HCT116 (cell line): Measurements from ENCODE around the gene YDJC. TPM values are rescaled to one million over a fixed set of nuclear protein-coding genes. Genes with fewer than 3 reads are reported as not detected.

Source experiments
- ATAC-seq: fragments of 200-7000 bp; cut with Tn5 transposase; 2 replicates; pipeline ENCODE4 v1.9.1; 2020; ENCODE audit warnings: mild to moderate bottlenecking, moderate library complexity
- BruUV-seq: library from RNA; stranded (reverse); fragments of 400-500 nt; replicated peaks from 2 replicates; lab custom pipeline; 2021; lab: Mats Ljungman, UMichigan
- CTCF ChIA-PET: fragments of 300-600 bp; sonication (Branson Sonifier 250); formaldehyde crosslinking; loops from one replicate; lab custom pipeline; 2021; ENCODE audit warnings: antibody characterized with exemption; lab: Charles Lee
- POLR2A ChIA-PET: fragments of 300-600, 350-600 bp; sonication (Branson Sonifier 250); formaldehyde crosslinking; loops from one replicate; lab custom pipeline; 2021; ENCODE audit warnings: antibody characterized with exemption; lab: Charles Lee
- RAD21 ChIA-PET, 2 experiments: fragments of 300-600 bp; sonication (Branson Sonifier 250); formaldehyde crosslinking; loops; one replicate each; lab custom pipeline; 2023; ENCODE audit warnings: low total read pairs in 2 of 2; ENCODE audit not compliant: uncharacterized antibody in 2 of 2, unreplicated experiment in 2 of 2, low non-redundant PET in 1 of 2; lab: Charles Lee
- DNase-seq: peaks from one replicate; pipeline ENCODE4 v3.0.0-alpha.2; 2010; ENCODE audit warnings: low read depth, low spot score
- H2AFZ ChIP-seq: fragments of 200-600 bp; shearing (Covaris generic), sonication (generic); 2 replicates; pipeline ENCODE4 v1.6.1; 2017; ENCODE audit warnings: low read depth, mixed run types, mixed read lengths, antibody characterized with exemption, low read length; ENCODE audit not compliant: poor library complexity, severe bottlenecking
- H3K27ac ChIP-seq: 2 replicates; pipeline ENCODE4 v1.5.1; 2012; ENCODE audit warnings: low read depth, low read length
- H3K27me3 ChIP-seq: fragments of 200-600 bp; sonication (generic); 2 replicates; pipeline ENCODE4 v1.6.1; 2016; ENCODE audit warnings: mixed run types, low read length, mixed read lengths; ENCODE audit not compliant: insufficient read depth
- H3K36me3 ChIP-seq, 2 experiments: fragments of 200-500 bp in 1 of 2; fragments of 200-600 bp in 1 of 2; sonication (Bioruptor generic) in 1 of 2; sonication (generic) in 1 of 2; 2 replicates each; pipeline versions ENCODE4 v1.5.1 to v1.6.1; 2014 to 2016; ENCODE audit warnings: low read length in 2 of 2, inconsistent platforms in 1 of 2, mixed read lengths in 1 of 2, mixed run types in 1 of 2; ENCODE audit not compliant: insufficient read depth in 2 of 2, control insufficient read depth in 1 of 2
- H3K4me1 ChIP-seq, 2 experiments: fragments of 200-600 bp in 1 of 2; sonication (generic) in 1 of 2; 2 replicates each; pipeline versions ENCODE4 v1.5.1 to v1.6.1; 2012 to 2017; ENCODE audit warnings: low read length in 2 of 2, inconsistent platforms in 1 of 2, mild to moderate bottlenecking in 1 of 2, mixed read lengths in 1 of 2, mixed run types in 1 of 2, moderate library complexity in 1 of 2; ENCODE audit not compliant: insufficient read depth in 2 of 2, control insufficient read depth in 1 of 2
- H3K4me2 ChIP-seq: fragments of 200-600 bp; sonication (generic); 2 replicates; pipeline ENCODE4 v1.6.1; 2017; ENCODE audit warnings: mixed run types, low read length, mixed read lengths
- H3K4me3 ChIP-seq, 2 experiments: fragments of 200-600 bp in 1 of 2; sonication (generic) in 1 of 2; replicated peaks in 1 of 2; 2 replicates each; pipeline ENCODE4 v1.5.1; 2011 to 2016; ENCODE audit warnings: low read length in 2 of 2, control low read depth in 1 of 2, low read depth in 1 of 2, mild to moderate bottlenecking in 1 of 2, mixed read lengths in 1 of 2, mixed run types in 1 of 2
- H3K79me2 ChIP-seq: fragments of 200-600 bp; sonication (generic); 2 replicates; pipeline ENCODE4 v1.6.1; 2017; ENCODE audit warnings: mild to moderate bottlenecking, mixed run types, low read length, moderate library complexity, mixed read lengths; ENCODE audit not compliant: insufficient read depth
- H3K9ac ChIP-seq: fragments of 200-600 bp; sonication (generic); 2 replicates; pipeline ENCODE4 v1.6.1; 2016; ENCODE audit warnings: low read length, mixed read lengths
- H3K9me2 ChIP-seq: fragments of 200-600 bp; sonication (generic), shearing (Covaris generic); 2 replicates; pipeline ENCODE4 v1.6.1; 2017; ENCODE audit warnings: mixed run types, mild to moderate bottlenecking, moderate library complexity; ENCODE audit not compliant: insufficient read depth
- H3K9me3 ChIP-seq, 2 experiments: fragments of 200-500 bp in 1 of 2; fragments of 200-600 bp in 1 of 2; sonication (Bioruptor generic) in 1 of 2; sonication (generic) in 1 of 2; 2 replicates each; pipeline ENCODE4 v1.6.1; 2014 to 2017; ENCODE audit warnings: low read length in 2 of 2, mixed read lengths in 2 of 2, inconsistent platforms in 1 of 2, low read depth in 1 of 2, mild to moderate bottlenecking in 1 of 2, mixed run types in 1 of 2, moderate library complexity in 1 of 2; ENCODE audit not compliant: control insufficient read depth in 1 of 2, insufficient read depth in 1 of 2
- H4K20me1 ChIP-seq: fragments of 200-600 bp; sonication (generic), shearing (Covaris generic); 2 replicates; pipeline ENCODE4 v1.6.1; 2017; ENCODE audit warnings: mixed run types, mild to moderate bottlenecking, moderate library complexity; ENCODE audit not compliant: insufficient read depth
- CBX3 ChIP-seq: IDR thresholded peaks from 2 replicates; pipeline ENCODE4 v1.6.1; 2012; ENCODE audit warnings: low read depth
- CEBPB ChIP-seq: IDR thresholded peaks from 2 replicates; pipeline ENCODE4 v1.6.1; 2012; ENCODE audit warnings: low read depth
- EGR1 ChIP-seq: IDR thresholded peaks from 2 replicates; pipeline ENCODE4 v1.6.1; 2012; ENCODE audit warnings: low read depth
- EZH2 ChIP-seq: fragments of 200-600 bp; sonication (generic); IDR thresholded peaks from 2 replicates; pipeline ENCODE4 v1.6.1; 2017; ENCODE audit warnings: antibody characterized with exemption, mixed run types
- EZH2phosphoT487 ChIP-seq: fragments of 200-600 bp; IDR thresholded peaks from 2 replicates; pipeline ENCODE4 v1.6.1; 2018; ENCODE audit warnings: antibody characterized with exemption, borderline replicate concordance
- JUND ChIP-seq: IDR thresholded peaks from 2 replicates; pipeline ENCODE4 v1.6.1; 2012
- POLR2A ChIP-seq: IDR thresholded peaks from 2 replicates; pipeline ENCODE4 v1.7.0; 2011; ENCODE audit warnings: borderline replicate concordance; ENCODE audit not compliant: insufficient read depth, insufficient read length; ENCODE audit errors: extremely low read depth
- POLR2AphosphoS5 ChIP-seq: IDR thresholded peaks from 2 replicates; pipeline ENCODE4 v1.6.1; 2011; ENCODE audit warnings: mild to moderate bottlenecking, low read depth, low read length, moderate library complexity
- RAD21 ChIP-seq: IDR thresholded peaks from 2 replicates; pipeline ENCODE4 v1.6.1; 2012; ENCODE audit warnings: low read depth, mild to moderate bottlenecking
- SP1 ChIP-seq: IDR thresholded peaks from 2 replicates; pipeline ENCODE4 v1.6.1; 2012; ENCODE audit warnings: low read depth
- TCF7L2 ChIP-seq: IDR thresholded peaks from 2 replicates; pipeline ENCODE4 v1.7.0; 2011; ENCODE audit warnings: borderline replicate concordance, inconsistent platforms; ENCODE audit not compliant: insufficient read depth, insufficient read length; ENCODE audit errors: extremely low read depth
- ZFX ChIP-seq: fragments of 450-650 bp; IDR thresholded peaks from 2 replicates; pipeline ENCODE4 v1.6.1; 2017
- intact Hi-C: fragments of 100-400 bp; cut with micrococcal nuclease; formaldehyde crosslinking; loops from 2 replicates; pipeline ENCODE4 v1.10.0; 2022
- total RNA-seq: library from RNA; stranded (reverse); gene quantifications from one replicate; pipeline ENCODE4 v1.2.1, GENCODE V29; 2021; ENCODE audit not compliant: unreplicated experiment
- TF ChIP-seq, protein P1 (sequence below), 3 experiments: fragments of 200-600 bp in 1 of 3; sonication (generic) in 1 of 3; IDR thresholded peaks in 2 of 3; conservative IDR thresholded peaks in 1 of 3; 2 replicates each; pipeline ENCODE4 v1.5.1; 2012 to 2017; ENCODE audit warnings: low read depth in 2 of 3, low read length in 2 of 3, antibody characterized with exemption in 1 of 3, borderline replicate concordance in 1 of 3, control low read depth in 1 of 3, mild to moderate bottlenecking in 1 of 3, mixed read lengths in 1 of 3, mixed run types in 1 of 3, moderate library complexity in 1 of 3; ENCODE audit not compliant: insufficient read depth in 1 of 3
- TF ChIP-seq, protein P2 (sequence below): IDR thresholded peaks from 2 replicates; pipeline ENCODE4 v1.6.1; 2011; ENCODE audit warnings: mild to moderate bottlenecking, low read length, moderate library complexity; ENCODE audit not compliant: insufficient replicate concordance; ENCODE audit errors: extremely low read depth

The YDJC gene
- total RNA-seq, 1 experiment from 2014 or later = 78.3 TPM

DNA sequence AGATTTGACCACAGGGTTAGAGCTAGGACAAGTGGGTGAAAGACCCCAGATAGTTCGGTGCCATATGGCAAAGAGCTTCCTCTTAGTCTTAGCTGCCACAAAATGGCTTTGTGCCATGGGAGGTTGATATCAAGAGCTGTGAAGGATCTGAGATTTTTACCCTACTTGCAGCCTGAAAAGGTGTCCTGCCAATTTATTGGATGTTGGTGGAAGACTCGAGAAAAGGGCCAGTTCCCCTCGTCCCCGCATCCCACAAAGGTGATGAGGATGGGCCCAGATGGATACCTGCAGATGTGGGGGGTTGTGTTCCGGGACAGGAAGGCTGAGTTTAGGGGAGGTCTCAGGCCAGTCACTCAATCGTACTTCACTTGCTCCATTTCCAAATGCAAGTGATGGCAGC, 27.2 kb downstream of the YDJC start:
- Histone ChIP-seq H3K4me3 (no peak overlapping the region), H3K4me1 (peaks cover 15 to 22% of the 10 kb centered on the region in 2 experiments), H3K79me2 (peaks cover 96% of the 10 kb centered on the region), H3K9me3 (no peaks in the 10 kb centered on the region), H3K9ac (no peak overlapping the region), H3K9me2 (no peaks in the 10 kb centered on the region), H3K27me3 (no peaks in the 10 kb centered on the region), H4K20me1 (peaks cover 10% of the 10 kb centered on the region; the same call in 1 of the 2 replicates), H3K36me3 (peaks cover 0 to 3% of the 10 kb centered on the region in 2 experiments; a peak in 1 of 4 replicates), H2AFZ (no peak overlapping the region), H3K27ac (no peak overlapping the region), H3K4me2 (no peak overlapping the region)
- BruUV-seq = no TSS peak
- TF ChIP-seq RAD21 (no peak), CEBPB (no peak), EGR1 (no peak), EZH2phosphoT487 (no peak), JUND (no peak), POLR2A (no peak), SP1 (no peak), POLR2AphosphoS5 (no peak)
- POLR2A ChIA-PET = no interaction called here
- DNase-seq (no peak), ATAC-seq (no peak)
- CTCF ChIA-PET = interaction anchor here (1.1 kb wide), 1 partner anchor 22 kb away, joined by 3 read pairs; no protein-coding TSS in a partner anchor
- intact Hi-C loops = no loop called here
- RAD21 ChIA-PET = no interaction called here

DNA sequence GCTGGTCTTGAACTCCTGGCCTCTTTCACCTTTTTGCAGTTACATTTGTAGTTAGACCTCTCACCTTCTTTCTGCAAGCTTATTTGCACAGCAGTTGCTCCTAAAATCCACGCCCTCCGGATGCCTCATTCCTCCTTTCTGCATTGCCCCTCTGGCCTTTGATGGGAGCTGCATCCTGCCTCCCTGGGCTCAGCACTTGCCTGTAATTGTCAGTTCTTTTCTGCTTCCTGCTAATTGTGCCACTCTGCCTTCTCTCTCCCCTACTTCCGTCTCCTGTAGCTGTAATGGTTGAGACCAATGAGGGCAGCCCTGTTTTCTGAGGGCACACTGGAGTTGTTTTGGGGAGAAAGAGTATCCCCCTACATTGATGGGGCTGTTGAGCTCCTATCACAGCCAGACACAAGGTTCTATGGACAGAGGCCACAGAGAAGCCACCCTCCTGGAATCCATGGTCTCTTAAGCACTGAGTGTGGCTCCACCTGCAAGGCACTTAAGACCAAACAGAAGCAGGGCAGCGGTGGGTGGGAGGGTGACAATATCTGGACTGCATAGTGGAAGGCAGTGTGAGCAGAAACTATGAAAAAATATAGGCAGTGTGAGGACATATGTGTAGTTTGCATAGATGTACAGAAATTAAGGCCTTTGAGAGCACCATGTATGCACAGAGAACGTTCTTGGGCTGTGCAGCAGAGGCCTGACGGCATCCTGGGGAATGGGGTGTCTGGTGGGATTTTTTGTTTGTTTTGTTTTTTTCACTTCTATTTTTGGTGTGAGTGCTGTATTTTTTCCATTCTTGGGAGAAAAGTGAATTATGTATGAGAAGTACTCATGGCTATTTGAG, 30.5 kb downstream of the YDJC start:
- Histone ChIP-seq H3K4me3 (no peak overlapping the region), H3K36me3 (peaks cover 11 to 27% of the 10 kb centered on the region in 2 experiments), H3K27me3 (no peaks in the 10 kb centered on the region), H3K79me2 (peaks cover 96% of the 10 kb centered on the region), H4K20me1 (peaks cover 13% of the 10 kb centered on the region; the same call in 1 of the 2 replicates), H3K9me3 (no peaks in the 10 kb centered on the region), H3K9me2 (no peaks in the 10 kb centered on the region), H3K27ac (no peak overlapping the region), H2AFZ (no peak overlapping the region), H3K9ac (no peak overlapping the region), H3K4me1 (no peaks in the 10 kb centered on the region), H3K4me2 (no peak overlapping the region)
- TF ChIP-seq CEBPB (no peak), TCF7L2 (no peak), ZFX (no peak), EZH2 (no peak), EZH2phosphoT487 (no peak), EGR1 (no peak), POLR2AphosphoS5 (no peak), CBX3 (no peak), RAD21 (no peak), JUND (no peak), POLR2A (no peak)
- TF ChIP-seq, protein P1, sequence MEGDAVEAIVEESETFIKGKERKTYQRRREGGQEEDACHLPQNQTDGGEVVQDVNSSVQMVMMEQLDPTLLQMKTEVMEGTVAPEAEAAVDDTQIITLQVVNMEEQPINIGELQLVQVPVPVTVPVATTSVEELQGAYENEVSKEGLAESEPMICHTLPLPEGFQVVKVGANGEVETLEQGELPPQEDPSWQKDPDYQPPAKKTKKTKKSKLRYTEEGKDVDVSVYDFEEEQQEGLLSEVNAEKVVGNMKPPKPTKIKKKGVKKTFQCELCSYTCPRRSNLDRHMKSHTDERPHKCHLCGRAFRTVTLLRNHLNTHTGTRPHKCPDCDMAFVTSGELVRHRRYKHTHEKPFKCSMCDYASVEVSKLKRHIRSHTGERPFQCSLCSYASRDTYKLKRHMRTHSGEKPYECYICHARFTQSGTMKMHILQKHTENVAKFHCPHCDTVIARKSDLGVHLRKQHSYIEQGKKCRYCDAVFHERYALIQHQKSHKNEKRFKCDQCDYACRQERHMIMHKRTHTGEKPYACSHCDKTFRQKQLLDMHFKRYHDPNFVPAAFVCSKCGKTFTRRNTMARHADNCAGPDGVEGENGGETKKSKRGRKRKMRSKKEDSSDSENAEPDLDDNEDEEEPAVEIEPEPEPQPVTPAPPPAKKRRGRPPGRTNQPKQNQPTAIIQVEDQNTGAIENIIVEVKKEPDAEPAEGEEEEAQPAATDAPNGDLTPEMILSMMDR (IDR thresholded peaks at IDR 0.05 in 2 of 3, conservative IDR thresholded peaks at IDR 0.05 in 1 of 3; ENCODE audit: borderline replicate concordance in 1 of 3, insufficient read depth in 1 of 3, low read depth in 2 of 3, low read length in 2 of 3) = no peak
- TF ChIP-seq, protein P2, sequence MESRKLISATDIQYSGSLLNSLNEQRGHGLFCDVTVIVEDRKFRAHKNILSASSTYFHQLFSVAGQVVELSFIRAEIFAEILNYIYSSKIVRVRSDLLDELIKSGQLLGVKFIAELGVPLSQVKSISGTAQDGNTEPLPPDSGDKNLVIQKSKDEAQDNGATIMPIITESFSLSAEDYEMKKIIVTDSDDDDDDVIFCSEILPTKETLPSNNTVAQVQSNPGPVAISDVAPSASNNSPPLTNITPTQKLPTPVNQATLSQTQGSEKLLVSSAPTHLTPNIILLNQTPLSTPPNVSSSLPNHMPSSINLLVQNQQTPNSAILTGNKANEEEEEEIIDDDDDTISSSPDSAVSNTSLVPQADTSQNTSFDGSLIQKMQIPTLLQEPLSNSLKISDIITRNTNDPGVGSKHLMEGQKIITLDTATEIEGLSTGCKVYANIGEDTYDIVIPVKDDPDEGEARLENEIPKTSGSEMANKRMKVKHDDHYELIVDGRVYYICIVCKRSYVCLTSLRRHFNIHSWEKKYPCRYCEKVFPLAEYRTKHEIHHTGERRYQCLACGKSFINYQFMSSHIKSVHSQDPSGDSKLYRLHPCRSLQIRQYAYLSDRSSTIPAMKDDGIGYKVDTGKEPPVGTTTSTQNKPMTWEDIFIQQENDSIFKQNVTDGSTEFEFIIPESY = no peak
- ATAC-seq = no peak
- intact Hi-C loops = no loop called here
- no TSS peak for BruUV-seq
- POLR2A ChIA-PET = no interaction called here
- CTCF ChIA-PET = no interaction called here
- no peak for DNase-seq
- RAD21 ChIA-PET = no interaction called here
